SJCRH30 (cell line): Measurements from ENCODE around the gene CCDC92. TPM values are rescaled to one million over a fixed set of nuclear protein-coding genes. Genes with fewer than 3 reads are reported as not detected.

Experiments used
- DNase-seq, 2 experiments: peaks; one replicate each; pipeline ENCODE4 v3.0.0-alpha.2; 2015 to 2020
- H3K27ac ChIP-seq: fragments of 250-450 bp; sonication (Bioruptor Pico); 2 replicates; pipeline ENCODE4 v1.5.1; 2020; ENCODE audit warnings: mild to moderate bottlenecking, moderate library complexity
- H3K27me3 ChIP-seq: fragments of 250-450 bp; sonication (Bioruptor Pico); 2 replicates; pipeline ENCODE4 v1.5.1; 2020; ENCODE audit warnings: mild to moderate bottlenecking, moderate library complexity
- H3K36me3 ChIP-seq: fragments of 250-450 bp; sonication (Bioruptor Pico); 2 replicates; pipeline ENCODE4 v1.5.1; 2020; ENCODE audit warnings: mild to moderate bottlenecking, moderate library complexity
- H3K4me1 ChIP-seq: fragments of 250-450 bp; sonication (Bioruptor Pico); 2 replicates; pipeline ENCODE4 v1.5.1; 2020; ENCODE audit warnings: mild to moderate bottlenecking, moderate library complexity
- H3K4me3 ChIP-seq: fragments of 250-450 bp; sonication (Bioruptor Pico); 2 replicates; pipeline ENCODE4 v1.5.1; 2020; ENCODE audit warnings: mild to moderate bottlenecking, moderate library complexity
- H3K9me3 ChIP-seq: fragments of 250-450 bp; sonication (Bioruptor Pico); replicated peaks from 2 replicates; pipeline ENCODE4 v1.5.1; 2020; ENCODE audit warnings: mild to moderate bottlenecking, moderate library complexity
- total RNA-seq: library from RNA; depleted of rRNA; stranded (reverse); fragments of >200 nt; shearing (Covaris generic); gene quantifications from 2 replicates; pipeline ENCODE4 v1.2.3, GENCODE V29; 2014

The CCDC92 gene
- total RNA-seq, 1 experiment from 2014 or later: 7.7 TPM

GRCh38 chr12:123943816-123944215, 28.8 kb downstream of the CCDC92 start:
- H3K9me3 ChIP-seq: no peaks in the 10 kb centered on the region
- H3K4me1 ChIP-seq: no peaks in the 10 kb centered on the region
- H3K4me3 ChIP-seq: no peak overlapping the region
- DNase-seq: no peak
- H3K27me3 ChIP-seq: no peaks in the 10 kb centered on the region
- no peaks in the 10 kb centered on the region for H3K36me3 ChIP-seq
- H3K27ac ChIP-seq: no peak overlapping the region

GRCh38 chr12:123942911-123943648, 29.6 kb downstream of the CCDC92 start:
- no peaks in the 10 kb centered on the region for H3K36me3 ChIP-seq
- DNase-seq: no peak
- no peak overlapping the region for H3K27ac ChIP-seq
- H3K4me1 ChIP-seq: no peaks in the 10 kb centered on the region
- no peak overlapping the region for H3K4me3 ChIP-seq
- no peaks in the 10 kb centered on the region for H3K27me3 ChIP-seq
- no peaks in the 10 kb centered on the region for H3K9me3 ChIP-seq

- no peaks in the 10 kb centered on the region for H3K27me3 ChIP-seq
- no peaks in the 10 kb centered on the region for H3K36me3 ChIP-seq
- no peak for DNase-seq
- no peaks in the 10 kb centered on the region for H3K4me1 ChIP-seq
- H3K9me3 ChIP-seq: no peaks in the 10 kb centered on the region
- no peak overlapping the region for H3K27ac ChIP-seq
- H3K4me3 ChIP-seq: no peak overlapping the region
Observed at GRCh38 chr12:123942238-123942653, 30.4 kb downstream of the CCDC92 start.

- no peaks in the 10 kb centered on the region for H3K27me3 ChIP-seq
- no peaks in the 10 kb centered on the region for H3K4me1 ChIP-seq
- no peaks in the 10 kb centered on the region for H3K36me3 ChIP-seq
- no peak overlapping the region for H3K27ac ChIP-seq
- no peak for DNase-seq
- H3K9me3 ChIP-seq: no peaks in the 10 kb centered on the region
- no peak overlapping the region for H3K4me3 ChIP-seq
Observed at GRCh38 chr12:123941624-123942237, 30.9 kb downstream of the CCDC92 start.

GRCh38 chr12:123941000-123941399, 31.6 kb downstream of the CCDC92 start:
- H3K9me3 ChIP-seq: no peaks in the 10 kb centered on the region
- DNase-seq: no peak
- no peaks in the 10 kb centered on the region for H3K4me1 ChIP-seq
- H3K36me3 ChIP-seq: no peaks in the 10 kb centered on the region
- H3K4me3 ChIP-seq: no peak overlapping the region
- no peak overlapping the region for H3K27ac ChIP-seq
- H3K27me3 ChIP-seq: no peaks in the 10 kb centered on the region

GRCh38 chr12:123940627-123940966, 32.0 kb downstream of the CCDC92 start:
- no peak for DNase-seq

GRCh38 chr12:123939716-123940626, 32.7 kb downstream of the CCDC92 start:
- no peak for DNase-seq
- H3K4me3 ChIP-seq: no peak overlapping the region
- no peaks in the 10 kb centered on the region for H3K27me3 ChIP-seq
- H3K4me1 ChIP-seq: no peaks in the 10 kb centered on the region
- no peaks in the 10 kb centered on the region for H3K36me3 ChIP-seq
- H3K9me3 ChIP-seq: no peaks in the 10 kb centered on the region
- no peak overlapping the region for H3K27ac ChIP-seq

More at GRCh38 chr12:123940627-123940966, 32.0 kb downstream of the CCDC92 start:
- Histone ChIP-seq H3K4me3 (no peak overlapping the region), H3K9me3 (no peaks in the 10 kb centered on the region), H3K4me1 (no peaks in the 10 kb centered on the region), H3K27me3 (no peaks in the 10 kb centered on the region), H3K27ac (no peak overlapping the region), H3K36me3 (no peaks in the 10 kb centered on the region)

- Histone ChIP-seq H3K9me3 (no peaks in the 10 kb centered on the region), H3K27me3 (no peaks in the 10 kb centered on the region), H3K4me1 (no peaks in the 10 kb centered on the region), H3K27ac (no peak overlapping the region), H3K4me3 (no peak overlapping the region), H3K36me3 (no peaks in the 10 kb centered on the region)
- peak; percentile 19 to 28 for DNase-seq
Observed at GRCh38 chr12:123938679-123939480, 33.8 kb downstream of the CCDC92 start.

- DNase-seq: no peak
- no peak overlapping the region for H3K4me3 ChIP-seq
- H3K27ac ChIP-seq: no peak overlapping the region
- no peaks in the 10 kb centered on the region for H3K27me3 ChIP-seq
- H3K4me1 ChIP-seq: no peaks in the 10 kb centered on the region
- H3K36me3 ChIP-seq: no peaks in the 10 kb centered on the region
- no peaks in the 10 kb centered on the region for H3K9me3 ChIP-seq
Observed at GRCh38 chr12:123937707-123938591, 34.7 kb downstream of the CCDC92 start.

- H3K36me3 ChIP-seq: no peaks in the 10 kb centered on the region
- no peaks in the 10 kb centered on the region for H3K27me3 ChIP-seq
Observed at GRCh38 chr12:123936956-123937706, 35.5 kb downstream of the CCDC92 start.

GRCh38 chr12:123936471-123936870, 36.2 kb downstream of the CCDC92 start:
- H3K27ac ChIP-seq: no peak overlapping the region
- no peak for DNase-seq
- H3K4me3 ChIP-seq: no peak overlapping the region
- no peaks in the 10 kb centered on the region for H3K27me3 ChIP-seq
- H3K4me1 ChIP-seq: no peaks in the 10 kb centered on the region
- H3K36me3 ChIP-seq: no peaks in the 10 kb centered on the region
- H3K9me3 ChIP-seq: no peaks in the 10 kb centered on the region

More at GRCh38 chr12:123936956-123937706, 35.5 kb downstream of the CCDC92 start:
- H3K27ac ChIP-seq: no peak overlapping the region
- no peak for DNase-seq
- H3K4me1 ChIP-seq: no peaks in the 10 kb centered on the region
- no peaks in the 10 kb centered on the region for H3K9me3 ChIP-seq
- no peak overlapping the region for H3K4me3 ChIP-seq

- no peak for DNase-seq
- Histone ChIP-seq H3K27me3 (no peaks in the 10 kb centered on the region), H3K9me3 (no peaks in the 10 kb centered on the region), H3K36me3 (no peaks in the 10 kb centered on the region), H3K4me1 (no peaks in the 10 kb centered on the region), H3K27ac (no peak overlapping the region), H3K4me3 (no peak overlapping the region)
Observed at GRCh38 chr12:123935956-123936355, 36.7 kb downstream of the CCDC92 start.

GRCh38 chr12:123934829-123935228, 37.8 kb downstream of the CCDC92 start:
- H3K4me3 ChIP-seq: no peak overlapping the region
- H3K36me3 ChIP-seq: no peaks in the 10 kb centered on the region
- H3K9me3 ChIP-seq: no peaks in the 10 kb centered on the region
- H3K27me3 ChIP-seq: no peaks in the 10 kb centered on the region
- H3K4me1 ChIP-seq: peaks cover 7% of the 10 kb centered on the region
- no peak for DNase-seq
- H3K27ac ChIP-seq: no peak overlapping the region
